K562 (cell line): Measurements from ENCODE around the gene KCTD19. TPM values are rescaled to one million over a fixed set of nuclear protein-coding genes. Genes with fewer than 3 reads are reported as not detected.

ENCODE experiments used
- ARID2 ChIP-seq: fragments of 450-650 bp; IDR thresholded peaks from 2 replicates; pipeline ENCODE4 v1.6.1; 2017; ENCODE audit warnings: antibody characterized with exemption, mild to moderate bottlenecking
- BHLHE40 ChIP-seq: IDR thresholded peaks from 2 replicates; pipeline ENCODE4 v1.6.1; 2011; ENCODE audit warnings: low read length, improper control_type of control experiment
- FOXJ3 ChIP-seq: sonication (generic); formaldehyde crosslinking; IDR thresholded peaks from 2 replicates; pipeline ENCODE4 v1.4.0; 2020; ENCODE audit warnings: mild to moderate bottlenecking, missing genetic modification reagents
- FOXM1 ChIP-seq, 2 experiments: fragments of 450-650 bp in 1 of 2; sonication (generic) in 1 of 2; formaldehyde crosslinking in 1 of 2; IDR thresholded peaks; 2 replicates each; pipeline versions ENCODE4 v1.6.1 to v1.9.0; 2017 to 2022; ENCODE audit warnings: low read depth in 2 of 2, mild to moderate bottlenecking in 2 of 2, missing genetic modification reagents in 1 of 2, moderate library complexity in 1 of 2
- HDAC8 ChIP-seq: fragments of 450-650 bp; IDR thresholded peaks from 2 replicates; pipeline ENCODE4 v1.6.1; 2016; ENCODE audit warnings: mild to moderate bottlenecking, missing genetic modification characterization, moderate library complexity, missing compliant biosample characterization
- MCM7 ChIP-seq, 2 experiments: fragments of 450-650 bp; IDR thresholded peaks; 2 replicates each; pipeline ENCODE4 v1.6.1; 2016 to 2018
- MTA1 ChIP-seq: fragments of 450-650 bp; IDR thresholded peaks from 2 replicates; pipeline ENCODE4 v1.6.1; 2017; ENCODE audit warnings: borderline replicate concordance
- PTTG1 ChIP-seq: fragments of 450-650 bp; IDR thresholded peaks from 2 replicates; pipeline ENCODE4 v1.6.1; 2016; ENCODE audit warnings: low read depth, mild to moderate bottlenecking, missing genetic modification characterization, missing compliant biosample characterization
- SETDB1 ChIP-seq: IDR thresholded peaks from one replicate; pipeline ENCODE4 v1.6.1; 2012; ENCODE audit warnings: low read length, control low read depth, inconsistent platforms
- SMAD4 ChIP-seq: fragments of 250-450 bp; sonication (Bioruptor Pico); conservative IDR thresholded peaks from 2 replicates; pipeline ENCODE4 v1.8.0; 2021; ENCODE audit warnings: inconsistent platforms, mild to moderate bottlenecking, moderate library complexity
- SMC3 ChIP-seq: conservative IDR thresholded peaks from 2 replicates; pipeline ENCODE4 v1.6.1; 2011; ENCODE audit warnings: low read depth, low read length, improper control_type of control experiment; ENCODE audit not compliant: insufficient read depth
- SNRNP70 ChIP-seq: fragments of 200-400 bp; formaldehyde crosslinking; optimal IDR thresholded peaks from 2 replicates; pipeline ENCODE3; 2017; ENCODE audit warnings: low read depth, low read length
- SREBF2 ChIP-seq: sonication (generic); formaldehyde crosslinking; IDR thresholded peaks from 2 replicates; pipeline ENCODE4 v1.4.0; 2020; ENCODE audit warnings: mild to moderate bottlenecking, missing genetic modification reagents
- STAT5A ChIP-seq: IDR thresholded peaks from 2 replicates; pipeline ENCODE4 v1.6.1; 2012; ENCODE audit warnings: low read length, inconsistent platforms, borderline replicate concordance
- SUPT5H ChIP-seq: fragments of 450-650 bp; IDR thresholded peaks from 2 replicates; pipeline ENCODE4 v1.6.1; 2016
- ZNF707 ChIP-seq: fragments of 250-450 bp; sonication (Bioruptor Pico); conservative IDR thresholded peaks from 2 replicates; pipeline ENCODE4 v1.8.0; 2022; ENCODE audit warnings: inconsistent platforms, mild to moderate bottlenecking, moderate library complexity
- polyA plus RNA-seq, 8 experiments: library from polyadenylated mRNA; depleted of rRNA in 4 of 8; stranded (reverse) in 5 of 8; unstranded in 3 of 8; fragments of >200 nt; fragmentation: Nextera tagmentation in 2 of 8; fragmentation: Illumina TruSeq in 1 of 8; extraction: Ambion mirVana in 2 of 8; extraction: Trizol in 1 of 8; gene quantifications; 2 replicates each; pipeline versions ENCODE4 v1.2.1 to v1.2.3, GENCODE V29; 2011 to 2014; ENCODE audit warnings: inconsistent platforms in 1 of 8, missing spikeins in 1 of 8
- total RNA-seq, 7 experiments: library from RNA; depleted of rRNA in 6 of 7; stranded (reverse); fragments of >200 nt in 6 of 7; fragmentation: Illumina TruSeq in 2 of 7; extraction: Trizol in 2 of 7; gene quantifications; 2 replicates each; pipeline versions ENCODE4 v1.2.1 to v1.2.3, GENCODE V29; 2011 to 2021; ENCODE audit warnings: low replicate concordance in 1 of 7
- TF ChIP-seq, protein P1 (sequence below): fragments of 250-450 bp; sonication (Bioruptor Pico); IDR thresholded peaks from 2 replicates; pipeline ENCODE4 v1.4.0; 2020; ENCODE audit warnings: mild to moderate bottlenecking, moderate library complexity
- TF ChIP-seq, protein P2 (sequence below): sonication (generic); formaldehyde crosslinking; IDR thresholded peaks from 2 replicates; pipeline ENCODE4 v1.9.0; 2022; ENCODE audit warnings: mild to moderate bottlenecking, missing genetic modification reagents
- TF ChIP-seq, protein P3 (sequence below): fragments of 450-650 bp; IDR thresholded peaks from 2 replicates; pipeline ENCODE4 v1.6.1; 2018; ENCODE audit warnings: mild to moderate bottlenecking, low read depth; ENCODE audit not compliant: partially characterized antibody
- TF ChIP-seq, protein P4 (sequence below): sonication (generic); formaldehyde crosslinking; IDR thresholded peaks from 2 replicates; pipeline ENCODE4 v1.8.1; 2022; ENCODE audit warnings: missing genetic modification reagents
- TF ChIP-seq, protein P5 (sequence below): fragments of 450-650 bp; formaldehyde crosslinking; IDR thresholded peaks from 2 replicates; pipeline ENCODE4 v1.4.0; 2020; ENCODE audit warnings: mild to moderate bottlenecking, mixed read lengths

The KCTD19 gene
- total and polyA plus RNA-seq, 9 of the 15 experiments (the other 6 are each of a cell fraction or from before 2014, with no cell fraction given), result 0.03 to 0.91 (median 0.22) TPM; not detected in 2

DNA sequence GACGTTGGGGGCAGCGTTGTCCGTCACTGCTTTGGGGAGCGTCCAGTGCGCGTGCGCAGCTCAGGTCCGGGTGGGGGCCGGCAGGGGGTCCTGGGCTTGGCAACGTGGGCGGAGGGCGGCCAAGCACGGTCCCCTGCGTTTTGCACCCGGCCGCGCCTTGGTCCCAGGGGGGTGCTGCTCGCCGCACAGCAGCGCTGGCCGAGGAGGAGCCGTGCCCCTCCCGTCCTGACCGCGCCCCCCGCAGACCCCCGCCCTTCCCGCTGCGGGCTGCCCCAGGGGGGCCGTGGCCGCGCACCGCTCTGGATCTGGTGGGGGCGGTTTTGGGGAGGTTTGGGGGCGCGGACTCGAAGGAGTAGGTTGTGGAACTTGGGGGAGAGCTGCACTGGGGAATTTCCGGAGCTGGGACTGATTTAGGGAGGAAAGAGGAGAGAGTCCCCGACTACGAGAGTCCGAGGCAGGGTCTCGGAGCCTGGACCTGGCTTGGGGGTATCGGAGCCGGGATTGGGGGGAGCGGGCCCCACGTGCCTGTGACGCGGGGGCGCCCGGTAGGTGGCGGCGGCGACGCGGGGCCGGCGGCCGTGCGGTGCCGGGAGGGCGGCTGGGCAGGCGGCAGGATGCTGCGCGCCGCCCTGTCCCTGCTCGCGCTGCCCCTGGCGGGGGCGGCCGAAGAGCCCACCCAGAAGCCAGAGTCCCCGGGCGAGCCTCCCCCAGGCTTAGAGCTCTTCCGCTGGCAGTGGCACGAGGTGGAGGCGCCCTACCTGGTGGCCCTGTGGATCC lies 78.0 kb downstream of the KCTD19 start, which contains the start of gene SLC9A5 (continued):
- TF ChIP-seq, protein P1, sequence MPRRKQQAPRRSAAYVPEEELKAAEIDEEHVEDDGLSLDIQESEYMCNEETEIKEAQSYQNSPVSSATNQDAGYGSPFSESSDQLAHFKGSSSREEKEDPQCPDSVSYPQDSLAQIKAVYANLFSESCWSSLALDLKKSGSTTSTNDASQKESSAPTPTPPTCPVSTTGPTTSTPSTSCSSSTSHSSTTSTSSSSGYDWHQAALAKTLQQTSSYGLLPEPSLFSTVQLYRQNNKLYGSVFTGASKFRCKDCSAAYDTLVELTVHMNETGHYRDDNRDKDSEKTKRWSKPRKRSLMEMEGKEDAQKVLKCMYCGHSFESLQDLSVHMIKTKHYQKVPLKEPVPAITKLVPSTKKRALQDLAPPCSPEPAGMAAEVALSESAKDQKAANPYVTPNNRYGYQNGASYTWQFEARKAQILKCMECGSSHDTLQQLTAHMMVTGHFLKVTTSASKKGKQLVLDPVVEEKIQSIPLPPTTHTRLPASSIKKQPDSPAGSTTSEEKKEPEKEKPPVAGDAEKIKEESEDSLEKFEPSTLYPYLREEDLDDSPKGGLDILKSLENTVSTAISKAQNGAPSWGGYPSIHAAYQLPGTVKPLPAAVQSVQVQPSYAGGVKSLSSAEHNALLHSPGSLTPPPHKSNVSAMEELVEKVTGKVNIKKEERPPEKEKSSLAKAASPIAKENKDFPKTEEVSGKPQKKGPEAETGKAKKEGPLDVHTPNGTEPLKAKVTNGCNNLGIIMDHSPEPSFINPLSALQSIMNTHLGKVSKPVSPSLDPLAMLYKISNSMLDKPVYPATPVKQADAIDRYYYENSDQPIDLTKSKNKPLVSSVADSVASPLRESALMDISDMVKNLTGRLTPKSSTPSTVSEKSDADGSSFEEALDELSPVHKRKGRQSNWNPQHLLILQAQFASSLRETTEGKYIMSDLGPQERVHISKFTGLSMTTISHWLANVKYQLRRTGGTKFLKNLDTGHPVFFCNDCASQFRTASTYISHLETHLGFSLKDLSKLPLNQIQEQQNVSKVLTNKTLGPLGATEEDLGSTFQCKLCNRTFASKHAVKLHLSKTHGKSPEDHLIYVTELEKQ (CRISPR knock-in tag), result no peak
- TF ChIP-seq SMAD4 (CRISPR knock-in tag) (peak; percentile 68), FOXJ3 (no peak), STAT5A (no peak), PTTG1 (no peak), HDAC8 (no peak), BHLHE40 (no peak), SETDB1 (no peak), ZNF707 (CRISPR knock-in tag) (no peak), SMC3 (no peak), SUPT5H (no peak), SNRNP70 (no peak), MCM7 (IDR thresholded peaks at IDR 0.05) (no peak), MTA1 (no peak), FOXM1 (IDR thresholded peaks at IDR 0.05; ENCODE audit: low read depth) (no peak), FOXM1 (CRISPR knock-in tag; IDR thresholded peaks at IDR 0.05; ENCODE audit: low read depth) (no peak), SREBF2 (CRISPR knock-in tag) (no peak), ARID2 (no peak)
- TF ChIP-seq, protein P2, sequence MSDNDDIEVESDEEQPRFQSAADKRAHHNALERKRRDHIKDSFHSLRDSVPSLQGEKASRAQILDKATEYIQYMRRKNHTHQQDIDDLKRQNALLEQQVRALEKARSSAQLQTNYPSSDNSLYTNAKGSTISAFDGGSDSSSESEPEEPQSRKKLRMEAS (CRISPR knock-in tag), result 0 out of 2 replicates have a peak, but pooled peaks have one; percentile 12
- TF ChIP-seq, protein P3, sequence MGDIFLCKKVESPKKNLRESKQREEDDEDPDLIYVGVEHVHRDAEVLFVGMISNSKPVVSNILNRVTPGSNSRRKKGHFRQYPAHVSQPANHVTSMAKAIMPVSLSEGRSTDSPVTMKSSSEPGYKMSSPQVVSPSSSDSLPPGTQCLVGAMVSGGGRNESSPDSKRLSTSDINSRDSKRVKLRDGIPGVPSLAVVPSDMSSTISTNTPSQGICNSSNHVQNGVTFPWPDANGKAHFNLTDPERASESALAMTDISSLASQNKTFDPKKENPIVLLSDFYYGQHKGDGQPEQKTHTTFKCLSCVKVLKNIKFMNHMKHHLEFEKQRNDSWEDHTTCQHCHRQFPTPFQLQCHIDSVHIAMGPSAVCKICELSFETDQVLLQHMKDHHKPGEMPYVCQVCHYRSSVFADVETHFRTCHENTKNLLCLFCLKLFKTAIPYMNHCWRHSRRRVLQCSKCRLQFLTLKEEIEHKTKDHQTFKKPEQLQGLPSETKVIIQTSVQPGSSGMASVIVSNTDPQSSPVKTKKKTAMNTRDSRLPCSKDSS, result no peak
- TF ChIP-seq, protein P4, sequence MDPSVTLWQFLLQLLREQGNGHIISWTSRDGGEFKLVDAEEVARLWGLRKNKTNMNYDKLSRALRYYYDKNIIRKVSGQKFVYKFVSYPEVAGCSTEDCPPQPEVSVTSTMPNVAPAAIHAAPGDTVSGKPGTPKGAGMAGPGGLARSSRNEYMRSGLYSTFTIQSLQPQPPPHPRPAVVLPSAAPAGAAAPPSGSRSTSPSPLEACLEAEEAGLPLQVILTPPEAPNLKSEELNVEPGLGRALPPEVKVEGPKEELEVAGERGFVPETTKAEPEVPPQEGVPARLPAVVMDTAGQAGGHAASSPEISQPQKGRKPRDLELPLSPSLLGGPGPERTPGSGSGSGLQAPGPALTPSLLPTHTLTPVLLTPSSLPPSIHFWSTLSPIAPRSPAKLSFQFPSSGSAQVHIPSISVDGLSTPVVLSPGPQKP (CRISPR knock-in tag), result no peak
- TF ChIP-seq, protein P5, sequence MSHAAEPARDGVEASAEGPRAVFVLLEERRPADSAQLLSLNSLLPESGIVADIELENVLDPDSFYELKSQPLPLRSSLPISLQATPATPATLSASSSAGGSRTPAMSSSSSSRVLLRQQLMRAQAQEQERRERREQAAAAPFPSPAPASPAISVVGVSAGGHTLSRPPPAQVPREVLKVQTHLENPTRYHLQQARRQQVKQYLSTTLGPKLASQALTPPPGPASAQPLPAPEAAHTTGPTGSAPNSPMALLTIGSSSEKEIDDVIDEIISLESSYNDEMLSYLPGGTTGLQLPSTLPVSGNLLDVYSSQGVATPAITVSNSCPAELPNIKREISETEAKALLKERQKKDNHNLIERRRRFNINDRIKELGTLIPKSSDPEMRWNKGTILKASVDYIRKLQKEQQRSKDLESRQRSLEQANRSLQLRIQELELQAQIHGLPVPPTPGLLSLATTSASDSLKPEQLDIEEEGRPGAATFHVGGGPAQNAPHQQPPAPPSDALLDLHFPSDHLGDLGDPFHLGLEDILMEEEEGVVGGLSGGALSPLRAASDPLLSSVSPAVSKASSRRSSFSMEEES, result no peak
